SU-DHL-6 (cell line): ENCODE results near the gene RAB11B.

Experiments
- H2AFZ ChIP-seq: fragments of 200-600 bp; sonication (generic); 2 replicates; pipeline ENCODE4 v1.6.1; 2014; ENCODE audit warnings: low read depth, mild to moderate bottlenecking, moderate library complexity, mixed read lengths, antibody characterized with exemption, low read length; ENCODE audit not compliant: severe bottlenecking
- H3F3A ChIP-seq: fragments of 200-600 bp; shearing (Covaris generic); 2 replicates; pipeline ENCODE4 v1.6.0; 2016; ENCODE audit warnings: antibody characterized with exemption, mild to moderate bottlenecking; ENCODE audit not compliant: insufficient read depth
- H3K27ac ChIP-seq: fragments of 200-600 bp; sonication (generic); 2 replicates; pipeline ENCODE4 v1.5.1; 2016; ENCODE audit warnings: low read depth, mild to moderate bottlenecking, low read length, moderate library complexity, mixed read lengths
- H3K27me3 ChIP-seq: fragments of 200-600 bp; sonication (generic), shearing (Covaris generic); 2 replicates; pipeline ENCODE4 v1.6.0; 2014; ENCODE audit warnings: mild to moderate bottlenecking, low read length
- H3K36me3 ChIP-seq: fragments of 200-600 bp; sonication (generic); 2 replicates; pipeline ENCODE4 v1.6.1; 2014; ENCODE audit warnings: mild to moderate bottlenecking, low read length, mixed read lengths
- H3K4me2 ChIP-seq: fragments of 300-600, 200-600 bp; shearing (Covaris generic), sonication (generic); 2 replicates; pipeline ENCODE4 v1.6.0; 2014; ENCODE audit warnings: low read length, low read depth, mild to moderate bottlenecking; ENCODE audit not compliant: poor library complexity, severe bottlenecking
- H3K4me3 ChIP-seq: fragments of 200-600 bp; sonication (generic); 2 replicates; pipeline ENCODE4 v1.5.1; 2014; ENCODE audit warnings: antibody characterized with exemption, low read length, mild to moderate bottlenecking, mixed read lengths; ENCODE audit not compliant: insufficient read depth, poor library complexity, severe bottlenecking
- H3K79me2 ChIP-seq: fragments of 200-600 bp; sonication (generic); 2 replicates; pipeline ENCODE4 v1.6.1; 2014; ENCODE audit warnings: mild to moderate bottlenecking, low read length, moderate library complexity; ENCODE audit not compliant: insufficient read depth
- H3K9ac ChIP-seq: fragments of 200-600 bp; sonication (generic); 2 replicates; pipeline ENCODE4 v1.7.0; 2014; ENCODE audit warnings: mild to moderate bottlenecking, low read length
- H3K9me2 ChIP-seq: fragments of 200-600 bp; sonication (generic); replicated peaks from 2 replicates; pipeline ENCODE4 v1.6.1; 2014; ENCODE audit warnings: low read length; ENCODE audit not compliant: insufficient read depth
- H3K9me3 ChIP-seq: fragments of 200-600 bp; sonication (generic); 2 replicates; pipeline ENCODE4 v1.6.1; 2014; ENCODE audit warnings: low read length, mixed read lengths; ENCODE audit not compliant: insufficient read depth
- H4K20me1 ChIP-seq: fragments of 200-600 bp; sonication (generic); 2 replicates; pipeline ENCODE4 v1.6.1; 2014; ENCODE audit warnings: low read depth, mild to moderate bottlenecking, antibody characterized with exemption, low read length, moderate library complexity, mixed read lengths
- CTCF ChIP-seq: fragments of 200-600 bp; sonication (generic); IDR thresholded peaks from one replicate; pipeline ENCODE4 v1.5.1; 2017; ENCODE audit warnings: antibody characterized with exemption, mild to moderate bottlenecking, low read length, moderate library complexity; ENCODE audit not compliant: insufficient read depth, poor library complexity, severe bottlenecking
- EZH2phosphoT487 ChIP-seq: fragments of 200-600 bp; sonication (generic), shearing (Covaris generic); conservative IDR thresholded peaks from 2 replicates; pipeline ENCODE4 v1.6.1; 2018; ENCODE audit warnings: mild to moderate bottlenecking, antibody characterized with exemption, low read length, moderate library complexity, mixed read lengths

Gene RAB11B

GRCh38 chr19:8449830-8450229 lies 59.7 kb downstream of the RAB11B start:
- TF ChIP-seq CTCF (no peak), EZH2phosphoT487 (no peak)
- Histone ChIP-seq H3K27me3 (no peaks in the 10 kb centered on the region), H3K36me3 (peaks cover 6% of the 10 kb centered on the region; the same call in 1 of the 2 replicates), H3F3A (peaks cover 14% of the 10 kb centered on the region; the same call in 1 of the 2 replicates), H2AFZ (no peak overlapping the region), H3K9me2 (no peaks in the 10 kb centered on the region), H3K79me2 (peaks cover 99% of the 10 kb centered on the region), H3K4me2 (no peak overlapping the region), H4K20me1 (peaks cover 47% of the 10 kb centered on the region), H3K9me3 (no peaks in the 10 kb centered on the region), H3K27ac (no peak overlapping the region), H3K4me3 (no peak overlapping the region), H3K9ac (no peak overlapping the region)

GRCh38 chr19:8451377-8451776 lies 61.2 kb downstream of the RAB11B start:
- peaks cover 12% of the 10 kb centered on the region for H3K36me3 ChIP-seq
- no peak overlapping the region for H3K4me2 ChIP-seq
- H3K79me2 ChIP-seq = peaks cover 99% of the 10 kb centered on the region
- no peak overlapping the region for H3K27ac ChIP-seq
- H3K9ac ChIP-seq = no peak overlapping the region
- H2AFZ ChIP-seq = no peak overlapping the region
- no peak overlapping the region for H3K4me3 ChIP-seq
- TF ChIP-seq CTCF (no peak), EZH2phosphoT487 (no peak)
- H3K9me3 ChIP-seq = no peaks in the 10 kb centered on the region
- H3K27me3 ChIP-seq = no peaks in the 10 kb centered on the region
- H4K20me1 ChIP-seq = peaks cover 52% of the 10 kb centered on the region
- peaks cover 14% of the 10 kb centered on the region; the same call in 1 of the 2 replicates for H3F3A ChIP-seq
- H3K9me2 ChIP-seq = no peaks in the 10 kb centered on the region

GRCh38 chr19:8451885-8452284 lies 61.7 kb downstream of the RAB11B start:
- Histone ChIP-seq H3F3A (peaks cover 11% of the 10 kb centered on the region; the same call in 1 of the 2 replicates), H3K9ac (no peak overlapping the region), H3K9me3 (no peaks in the 10 kb centered on the region), H2AFZ (no peak overlapping the region), H3K27me3 (no peaks in the 10 kb centered on the region), H3K36me3 (peaks cover 13% of the 10 kb centered on the region), H4K20me1 (peaks cover 51% of the 10 kb centered on the region), H3K4me3 (no peak overlapping the region), H3K4me2 (no peak overlapping the region), H3K27ac (no peak overlapping the region), H3K79me2 (peaks cover 99% of the 10 kb centered on the region), H3K9me2 (no peaks in the 10 kb centered on the region)
- TF ChIP-seq EZH2phosphoT487 (no peak), CTCF (no peak)
